Stomach (tissue), 4 donors: ENCODE results near the gene GIMAP5.

ENCODE experiments used
- EP300 ChIP-seq: sonication (generic); formaldehyde crosslinking; IDR thresholded peaks from one replicate; pipeline ENCODE4 v1.6.1; 2017; ENCODE audit warnings: antibody characterized with exemption
- POLR2AphosphoS5 ChIP-seq, 3 donors: sonication (generic); formaldehyde crosslinking; IDR thresholded peaks; one replicate each; pipeline ENCODE4 v1.6.1; 2016; ENCODE audit warnings: antibody characterized with exemption in 3 of 3

GRCh38 chr7:150790416-150791075 is 53.3 kb downstream of the GIMAP5 start:
- TF ChIP-seq POLR2AphosphoS5 (IDR thresholded peaks at IDR 0.05), result no peak
- TF ChIP-seq EP300, result no peak
